CD4-positive, alpha-beta T cell treated with Interleukin-1 beta for 1 hour (primary cell): ENCODE measurements around the gene MAST4.
"Not testable (repeated sequence)": the region's sequence is repeated elsewhere in the genome, so short reads cannot be mapped to it uniquely, and the experiment has no call there.

Source experiments
- DNase-seq, 2 donors: peaks; one replicate each; pipeline ENCODE4 v3.0.0-alpha.2; 2020 to 2022

MAST4 gene

DNA sequence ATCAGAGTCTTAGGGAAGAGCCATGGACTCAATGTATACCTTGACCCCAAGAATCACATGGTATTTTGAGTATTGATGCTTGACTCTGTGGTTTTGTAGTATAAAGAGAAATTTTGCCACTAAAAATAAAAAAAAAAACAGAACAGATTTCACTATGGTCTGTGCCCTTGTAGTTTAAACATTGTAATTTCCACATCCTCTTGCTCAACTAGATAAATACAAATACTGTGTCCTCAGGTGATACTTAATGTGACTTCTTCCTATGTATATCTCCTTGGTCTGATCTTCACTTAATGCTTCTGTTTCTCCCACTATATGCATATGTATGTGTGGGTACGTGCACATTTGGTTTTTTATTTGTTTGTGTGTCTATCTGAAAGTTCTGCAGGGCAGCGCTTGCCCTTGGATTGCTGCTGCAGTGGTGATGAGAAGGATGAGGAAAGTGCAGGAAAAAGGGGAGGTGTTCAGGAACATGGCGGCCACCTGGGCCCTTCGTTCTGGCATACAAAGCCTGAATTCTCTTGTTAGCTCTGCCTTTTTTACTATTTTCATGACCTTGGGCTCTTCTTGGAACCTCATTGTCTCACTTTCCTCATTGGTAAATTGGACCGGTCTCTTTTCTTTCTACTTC, 222.2 kb downstream of the MAST4 start:
- no peak for DNase-seq

GRCh38 chr5:66818935-66819328, 222.7 kb downstream of the MAST4 start:
- no peak for DNase-seq

GRCh38 chr5:66820630-66821207, 224.5 kb downstream of the MAST4 start:
- no peak for DNase-seq

DNA sequence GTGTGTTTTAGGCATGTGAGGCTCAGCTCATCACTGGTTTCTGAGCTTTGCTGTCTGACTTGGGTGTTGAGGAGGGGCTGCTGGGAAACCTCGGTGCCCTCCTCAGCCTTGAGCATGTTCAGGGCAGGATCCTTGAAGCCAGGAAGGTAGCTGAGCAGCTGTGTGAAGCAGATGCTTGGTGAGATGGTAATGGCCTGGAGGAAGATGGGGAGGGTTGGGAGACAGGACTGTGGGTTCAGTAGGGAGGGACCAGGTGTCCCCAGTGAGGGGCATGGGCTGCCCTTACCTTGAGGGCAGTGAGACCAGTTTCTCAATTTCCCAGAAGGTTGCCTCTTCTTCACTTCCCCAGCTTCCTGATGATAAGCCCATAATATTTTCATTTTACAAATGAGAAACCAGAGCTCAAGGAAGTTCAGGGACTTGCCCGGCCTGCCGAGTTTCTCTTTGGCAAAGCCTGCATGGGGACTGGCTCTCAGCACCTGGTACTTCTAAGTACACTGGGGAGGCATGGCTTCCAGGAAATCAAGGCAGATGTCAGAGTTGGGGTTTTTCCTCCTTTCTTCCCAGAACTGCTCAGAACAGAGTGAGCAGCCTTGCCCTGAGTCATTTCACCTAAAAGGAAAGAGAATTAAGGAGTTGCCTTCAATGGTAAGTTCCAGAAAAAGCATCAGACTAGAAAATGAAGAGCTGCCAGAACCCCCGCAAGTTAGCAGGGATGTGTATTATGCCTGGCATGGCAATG, 225.7 kb downstream of the MAST4 start:
- DNase-seq = no peak

DNA sequence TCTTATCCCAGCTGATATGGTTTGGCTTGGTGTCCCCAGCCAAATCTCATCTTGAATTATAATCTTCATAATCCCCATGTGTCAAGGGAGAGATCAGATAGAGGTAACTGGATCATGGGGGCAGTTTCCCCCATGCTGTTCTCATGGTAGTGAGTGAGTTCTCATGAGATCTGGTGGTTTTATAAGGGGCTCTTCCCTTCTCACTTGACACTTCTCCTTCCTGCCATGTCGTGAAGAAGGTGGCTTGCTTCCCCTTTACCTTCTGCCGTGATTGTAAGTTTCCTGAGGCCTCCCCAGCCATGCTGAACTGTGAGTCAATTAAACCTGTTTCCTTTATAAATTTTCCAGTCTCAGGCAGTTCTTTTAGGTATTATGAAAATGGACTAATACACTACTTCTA, 226.7 kb downstream of the MAST4 start:
- DNase-seq = not testable (repeated sequence)

- no peak for DNase-seq
Measured at GRCh38 chr5:66824476-66824875, 228.3 kb downstream of the MAST4 start.

- no peak for DNase-seq
Measured at GRCh38 chr5:66826263-66826662, 230.1 kb downstream of the MAST4 start.

GRCh38 chr5:66826696-66827095, 230.5 kb downstream of the MAST4 start:
- DNase-seq = no peak

DNA sequence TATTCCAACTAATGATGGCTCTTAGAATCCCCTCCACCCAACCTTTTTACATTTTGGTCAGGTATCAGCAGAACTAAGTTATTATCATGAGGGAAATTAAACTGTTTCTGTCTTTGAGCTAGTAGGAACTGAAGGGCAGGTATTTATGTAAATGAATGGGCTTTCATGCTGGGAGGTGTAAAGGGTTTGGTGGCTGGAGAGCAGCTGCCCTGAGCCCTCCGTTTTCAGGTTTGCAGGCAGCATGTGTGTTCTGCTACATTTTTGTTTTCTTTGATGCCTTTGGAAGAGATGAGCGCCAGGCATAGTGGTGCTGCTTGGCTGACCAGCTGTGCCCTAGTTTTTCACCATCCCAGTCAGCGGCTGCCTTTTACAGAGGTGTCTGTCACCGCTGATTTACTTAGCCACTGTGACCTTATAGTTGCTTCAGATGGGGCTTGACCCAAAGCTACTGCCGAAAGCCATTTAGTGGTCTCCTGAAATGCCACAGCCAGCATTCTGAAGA, 231.9 kb downstream of the MAST4 start:
- no peak for DNase-seq

- peak; percentile 39 to 55 for DNase-seq
Measured at GRCh38 chr5:66828548-66829357, 232.6 kb downstream of the MAST4 start.

DNA sequence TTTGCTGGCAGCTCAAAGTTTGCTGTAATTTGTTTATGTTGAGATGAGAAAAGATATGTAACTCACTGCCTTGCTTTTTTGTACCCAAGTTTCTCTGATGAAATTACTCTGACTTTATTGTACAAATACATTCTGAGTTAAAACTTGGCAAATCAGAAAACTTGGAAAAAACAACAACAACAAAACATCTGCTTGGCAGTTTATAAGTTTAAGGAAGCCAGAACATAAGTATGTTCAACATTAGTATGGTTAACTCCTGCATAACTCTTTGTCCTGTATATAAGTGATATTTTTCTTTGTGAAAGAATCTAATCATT, 233.1 kb downstream of the MAST4 start:
- no peak for DNase-seq

- DNase-seq = no peak
Measured at GRCh38 chr5:66829826-66830225, 233.6 kb downstream of the MAST4 start.

DNA sequence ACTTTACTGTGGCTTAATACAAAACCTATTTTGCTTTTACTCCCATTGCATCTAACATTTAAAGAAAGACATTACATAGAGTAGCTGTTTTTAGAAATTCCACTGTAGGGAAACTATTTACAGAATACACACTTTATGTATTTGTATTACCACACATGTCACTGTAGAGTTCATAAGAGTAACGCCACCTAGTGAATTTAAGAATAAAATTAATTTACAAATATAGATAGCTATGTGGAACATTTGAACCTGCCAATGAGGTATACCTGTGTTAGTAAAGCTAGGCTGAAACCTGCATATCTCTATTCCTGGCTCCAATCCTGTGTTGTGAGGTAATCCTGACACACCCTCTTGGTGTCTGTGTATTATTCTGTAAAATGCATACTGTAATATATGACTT, 234.4 kb downstream of the MAST4 start:
- no peak for DNase-seq

- DNase-seq = no peak
Measured at GRCh38 chr5:66839636-66840185, 243.5 kb downstream of the MAST4 start.

- peak in 1 of 2 donors; percentile 8 for DNase-seq
Measured at GRCh38 chr5:66840511-66841013, 244.4 kb downstream of the MAST4 start.

DNA sequence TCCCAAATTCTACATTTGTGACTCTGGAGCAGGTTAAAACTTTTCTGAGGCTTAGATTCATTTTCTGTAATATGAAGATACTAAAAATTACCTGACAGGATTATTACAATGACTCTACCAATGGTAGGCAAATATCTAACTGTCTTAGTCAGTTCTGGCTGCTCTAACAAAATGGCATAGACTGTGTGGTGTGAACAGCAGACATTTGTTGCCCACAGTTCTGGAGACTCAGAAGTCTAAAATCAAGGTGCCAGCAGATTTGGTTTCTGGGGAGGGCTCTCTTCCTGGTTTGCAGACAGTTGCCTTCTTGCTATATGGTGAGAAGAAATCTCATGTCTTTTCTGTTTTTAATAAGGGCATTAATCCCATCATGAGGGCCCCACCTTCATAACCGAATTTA, 245.1 kb downstream of the MAST4 start:
- DNase-seq = no peak

GRCh38 chr5:66842540-66842939, 246.3 kb downstream of the MAST4 start:
- no peak for DNase-seq

GRCh38 chr5:66843065-66843464, 246.9 kb downstream of the MAST4 start:
- no peak for DNase-seq

DNA sequence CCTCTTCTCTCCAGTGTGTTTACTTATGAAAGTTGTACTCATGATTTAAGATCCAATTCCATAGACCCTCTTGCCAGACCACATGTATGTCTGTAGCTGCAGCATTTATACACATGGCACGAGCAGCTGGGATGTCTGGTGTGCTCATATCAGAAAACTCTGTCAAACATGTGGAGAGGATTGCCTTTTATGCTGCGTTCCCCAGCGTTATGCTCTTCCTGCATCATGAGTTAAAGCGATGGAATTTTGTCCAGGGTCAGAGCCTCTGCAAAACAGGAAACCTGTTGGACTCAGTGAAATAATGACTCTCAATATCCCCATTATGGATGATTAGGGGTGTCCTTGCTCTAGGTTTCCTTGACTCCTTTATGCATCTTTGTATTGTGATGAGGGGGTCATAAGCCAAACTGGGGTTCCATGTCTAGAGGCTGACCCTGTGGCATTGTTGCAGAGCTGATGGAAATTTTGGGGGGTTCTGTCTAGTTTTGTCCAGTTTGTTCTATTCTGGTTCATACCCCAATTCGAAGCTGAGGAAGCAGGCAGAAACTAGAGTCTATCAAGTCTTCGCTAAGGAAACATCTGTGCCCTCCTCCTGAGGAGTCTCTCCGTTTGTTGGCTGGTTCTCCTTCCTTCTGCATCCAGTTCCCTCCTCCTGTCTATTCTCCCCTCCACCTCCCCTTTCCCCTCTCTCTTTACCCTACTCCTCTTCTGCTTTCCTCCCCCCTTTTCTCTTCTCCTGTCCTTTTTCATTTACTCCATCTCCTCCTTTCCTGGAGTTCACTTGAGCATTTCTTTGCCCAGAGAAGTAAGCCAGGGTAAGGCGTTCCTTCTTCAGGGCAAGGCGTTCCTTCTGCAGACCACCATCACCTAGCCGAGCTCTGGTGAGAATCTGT, 252.8 kb downstream of the MAST4 start:
- no peak for DNase-seq

- DNase-seq = no peak
Measured at GRCh38 chr5:66849803-66850202, 253.6 kb downstream of the MAST4 start.

GRCh38 chr5:66850354-66851075, 254.3 kb downstream of the MAST4 start:
- DNase-seq = no peak
